Measurements from ENCODE around the gene PHKA2.

DNA sequence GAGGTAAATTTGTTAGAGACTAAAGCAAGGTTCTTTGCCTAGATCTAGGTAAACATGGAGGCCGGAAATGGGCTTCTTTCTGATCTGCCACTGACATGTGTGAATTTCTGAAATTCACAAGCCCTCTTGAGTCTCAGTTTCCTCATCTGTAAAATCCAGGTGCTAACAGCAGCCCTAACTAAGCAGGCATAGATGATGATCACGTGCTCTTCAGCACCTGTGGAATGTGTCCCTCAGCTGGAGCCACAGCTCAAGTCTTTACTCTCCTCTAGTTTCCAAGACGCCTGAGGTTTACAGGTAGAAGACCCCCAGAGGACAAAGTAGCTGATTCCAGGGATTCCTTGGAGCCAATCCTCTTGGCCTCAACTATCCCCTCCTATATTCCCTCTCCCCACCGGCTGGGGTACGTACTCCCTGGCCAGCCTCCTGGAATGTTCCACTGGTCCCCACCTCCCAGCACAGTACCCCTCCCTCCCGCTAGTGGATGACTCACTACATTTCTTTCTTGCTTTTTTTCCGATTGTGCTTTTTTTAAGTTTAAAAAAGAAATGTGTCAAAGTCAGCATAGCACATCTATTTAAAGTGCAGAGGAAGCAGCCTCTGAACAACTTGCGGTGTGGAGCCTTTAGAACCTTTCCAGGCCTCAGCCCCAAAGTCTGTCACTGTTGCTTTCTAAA, 98.4 kb downstream of the PHKA2 start:
- TF ChIP-seq POLR2AphosphoS5 (IDR thresholded peaks at IDR 0.05; ENCODE audit: low read depth, low read length) (no peak), POLR2A (IDR thresholded peaks at IDR 0.05; ENCODE audit: low read depth, low read length) (no peak)
